Activated naive CD4-positive, alpha-beta T cell treated with anti-CD3 and anti-CD28 coated beads, Interleukin-2, amount 50 U/mL, for 72 hours (primary cell): ENCODE data around the gene IL17A. TPM values are rescaled to one million over a fixed set of nuclear protein-coding genes. Genes with fewer than 3 reads are reported as not detected.
A peak's percentile ranks its signal among the peaks of the same experiment; 100 is the strongest.

Experiments
- ATAC-seq, 2 donors: fragments of 150-1000 bp; cut with Tn5 transposase; 2 replicates each; pipeline ENCODE4 v1.10.0; 2021; ENCODE audit warnings: mild to moderate bottlenecking in 2 of 2, moderate library complexity in 2 of 2
- DNase-seq, 2 donors: peaks; one replicate each; pipeline ENCODE4 v3.0.0; 2021 to 2022; ENCODE audit warnings: low spot score in 2 of 2
- H3K27ac Mint-ChIP-seq, 2 donors: one replicate each; pipeline ENCODE4 v1.8.0; 2022; ENCODE audit warnings: mild to moderate bottlenecking in 2 of 2, mixed read lengths in 2 of 2
- H3K36me3 Mint-ChIP-seq, 2 donors: one replicate each; pipeline ENCODE4 v1.8.0; 2022; ENCODE audit warnings: mixed read lengths in 2 of 2
- H3K9me3 Mint-ChIP-seq, 2 donors: one replicate each; pipeline ENCODE4 v1.8.0; 2022; ENCODE audit warnings: mixed read lengths in 2 of 2
- total RNA-seq, 2 donors: library from RNA; stranded (reverse); gene quantifications; one replicate each; pipeline ENCODE4 v1.2.3, GENCODE V29; 2022

IL17A gene
- 1 to 10 TPM in 1 of 2 donors, under 1 TPM in 1; 0.14 to 1.3 TPM for total RNA-seq

DNA sequence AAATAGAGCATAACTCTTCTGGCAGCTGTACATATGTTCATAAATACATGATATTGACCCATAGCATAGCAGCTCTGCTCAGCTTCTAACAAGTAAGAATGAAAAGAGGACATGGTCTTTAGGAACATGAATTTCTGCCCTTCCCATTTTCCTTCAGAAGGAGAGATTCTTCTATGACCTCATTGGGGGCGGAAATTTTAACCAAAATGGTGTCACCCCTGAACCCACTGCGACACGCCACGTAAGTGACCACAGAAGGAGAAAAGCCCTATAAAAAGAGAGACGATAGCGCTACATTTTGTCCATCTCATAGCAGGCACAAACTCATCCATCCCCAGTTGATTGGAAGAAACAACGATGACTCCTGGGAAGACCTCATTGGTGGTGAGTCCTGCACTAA lies at the start of gene IL17A:
TSS of gene IL17A (plus strand) at position 301 of the 400 bp plus-strand sequence. CDS start at position 358, 57 bp downstream.
- Mint-ChIP-seq H3K9me3 (no peaks in the 10 kb centered on the region), H3K36me3 (peaks cover 0 to 4% of the 10 kb centered on the region in 2 donors), H3K27ac (no peak within 1 kb of the TSS)
- DNase-seq (no peak), ATAC-seq (no peak)

DNA sequence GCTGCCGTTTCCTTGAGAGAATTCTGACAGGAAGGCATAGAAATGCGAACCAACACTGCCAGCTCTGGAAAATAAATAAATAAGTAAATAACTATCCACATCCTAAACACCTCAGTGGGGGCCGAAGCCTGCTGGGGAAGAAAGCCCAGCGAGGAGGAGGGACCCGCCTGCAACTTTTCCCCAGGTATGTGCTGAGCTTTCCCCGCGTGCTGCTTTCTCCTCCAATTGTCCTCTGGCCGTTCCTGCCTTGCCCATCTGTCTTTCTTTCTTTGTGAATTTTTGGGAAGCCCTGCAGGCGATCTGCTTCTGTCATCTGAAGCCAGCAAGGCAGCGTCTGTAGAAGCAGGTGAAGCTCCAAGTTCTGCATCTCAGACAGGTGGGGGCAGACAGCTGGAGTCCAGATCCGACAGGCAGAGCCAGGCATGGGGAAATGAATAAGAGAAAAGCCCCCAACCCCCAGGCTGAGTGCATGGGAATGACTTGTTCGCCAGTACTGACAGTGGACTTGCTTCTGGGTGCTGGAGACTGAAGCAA lies 49.2 kb upstream of the IL17A start:
- ATAC-seq, result no peak
- H3K27ac Mint-ChIP-seq, result peak overlapping the region in 1 of 2 donors; percentile 40

DNA sequence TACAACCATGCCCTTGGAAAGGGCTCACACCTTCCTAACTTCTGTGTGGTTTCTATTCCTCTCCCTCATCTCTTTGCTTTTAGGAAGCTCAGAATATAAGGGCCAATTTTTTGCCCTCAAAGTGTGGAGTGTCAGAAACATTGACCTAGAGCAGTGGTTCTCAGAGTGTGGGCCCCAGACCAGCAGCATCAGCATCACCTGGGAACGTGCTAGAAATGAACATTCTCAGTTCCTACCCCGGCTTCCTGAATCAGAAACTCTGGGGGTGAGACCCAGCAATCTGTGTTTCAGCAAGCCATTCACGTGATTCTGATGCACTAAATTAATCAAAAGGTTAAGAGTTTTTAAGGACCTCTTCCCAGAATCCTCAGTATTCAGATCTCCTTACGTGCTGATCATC lies 47.9 kb upstream of the IL17A start:
- no peak overlapping the region for H3K27ac Mint-ChIP-seq
- no peak for ATAC-seq
- no peaks in the 10 kb centered on the region for H3K9me3 Mint-ChIP-seq
- no peak for DNase-seq
- no peaks in the 10 kb centered on the region for H3K36me3 Mint-ChIP-seq

More for the DNA sequence above, 49.2 kb upstream of the IL17A start:
- Mint-ChIP-seq H3K36me3 (no peaks in the 10 kb centered on the region), H3K9me3 (no peaks in the 10 kb centered on the region)
- DNase-seq, result no peak

DNA sequence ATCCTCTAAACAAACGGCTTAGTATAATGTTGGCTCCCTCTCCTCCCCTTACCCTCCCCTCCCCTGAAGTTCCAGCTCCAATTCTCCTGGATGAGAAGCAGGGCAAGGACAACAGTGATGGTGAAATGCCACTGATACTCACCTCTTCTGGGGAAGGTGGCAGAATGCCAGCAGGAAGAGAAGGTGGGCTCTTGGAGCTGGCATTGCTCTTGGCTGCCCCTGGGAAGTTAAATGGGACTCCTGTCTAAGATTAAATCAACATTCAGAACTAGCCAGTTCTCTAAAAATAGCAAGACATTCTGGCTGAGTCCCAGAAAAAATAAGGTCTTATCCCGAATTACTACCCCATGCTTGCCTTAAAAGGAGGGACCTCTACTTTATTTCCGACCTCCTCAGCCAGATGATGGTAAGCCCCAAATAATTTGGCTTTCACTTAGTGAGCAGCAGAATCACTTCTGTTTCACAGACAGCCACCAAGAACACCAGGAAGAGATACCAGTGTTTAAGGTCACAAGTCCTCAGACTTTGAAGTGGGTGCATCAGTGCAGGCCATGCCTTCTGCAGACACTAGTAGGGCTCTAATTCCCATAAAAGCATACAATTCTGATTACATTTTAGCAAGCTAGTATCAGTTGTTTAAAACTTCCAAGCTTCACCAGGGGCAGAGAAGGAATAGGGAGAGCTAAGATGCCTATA lies 46.0 kb upstream of the IL17A start:
- Mint-ChIP-seq H3K36me3 (no peaks in the 10 kb centered on the region), H3K27ac (no peak overlapping the region), H3K9me3 (no peaks in the 10 kb centered on the region)
- DNase-seq (no peak), ATAC-seq (no peak)

DNA sequence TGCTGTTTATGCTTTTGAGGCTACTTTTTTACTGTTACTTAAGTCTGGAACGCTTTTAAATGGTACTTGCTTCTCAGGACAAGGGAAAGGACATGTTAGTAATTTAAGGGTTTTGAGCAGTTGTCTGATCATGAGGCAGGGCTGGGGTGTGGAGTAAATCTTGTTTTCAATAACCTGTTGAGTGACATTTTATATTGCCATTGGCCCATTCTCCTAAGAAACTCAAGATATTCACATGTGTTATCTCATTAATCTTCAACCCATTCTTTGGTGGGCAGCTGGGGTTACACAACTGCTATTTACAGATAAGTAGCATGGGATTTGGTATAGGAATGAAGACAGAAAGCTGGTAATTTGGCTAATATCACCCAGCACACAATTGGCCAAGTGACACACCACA lies 44.6 kb upstream of the IL17A start:
- DNase-seq (no peak), ATAC-seq (no peak)
- no peaks in the 10 kb centered on the region for H3K9me3 Mint-ChIP-seq
- no peak overlapping the region for H3K27ac Mint-ChIP-seq
- H3K36me3 Mint-ChIP-seq, result no peaks in the 10 kb centered on the region

DNA sequence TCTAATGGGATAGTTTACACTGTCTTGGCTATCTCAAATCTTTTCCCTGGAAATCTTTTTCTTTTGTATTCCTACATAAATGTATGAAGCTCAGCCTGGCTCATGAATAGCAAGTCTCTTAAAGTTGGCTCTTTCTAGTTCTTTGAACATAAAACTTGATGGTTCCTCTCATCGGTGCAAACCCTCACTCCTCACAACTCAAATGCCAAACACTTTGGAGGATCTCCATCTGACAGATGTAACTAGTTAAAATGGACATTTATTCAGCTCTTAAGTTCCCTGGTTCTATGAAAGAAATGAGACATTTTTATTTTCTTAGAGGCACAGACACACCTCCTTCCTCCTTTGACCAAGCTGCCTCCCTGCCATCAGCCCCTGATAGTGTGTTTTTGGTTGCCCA lies 43.6 kb upstream of the IL17A start:
- ATAC-seq, result no peak
- H3K9me3 Mint-ChIP-seq, result no peaks in the 10 kb centered on the region
- H3K36me3 Mint-ChIP-seq, result no peaks in the 10 kb centered on the region
- DNase-seq, result no peak
- H3K27ac Mint-ChIP-seq, result no peak overlapping the region

DNA sequence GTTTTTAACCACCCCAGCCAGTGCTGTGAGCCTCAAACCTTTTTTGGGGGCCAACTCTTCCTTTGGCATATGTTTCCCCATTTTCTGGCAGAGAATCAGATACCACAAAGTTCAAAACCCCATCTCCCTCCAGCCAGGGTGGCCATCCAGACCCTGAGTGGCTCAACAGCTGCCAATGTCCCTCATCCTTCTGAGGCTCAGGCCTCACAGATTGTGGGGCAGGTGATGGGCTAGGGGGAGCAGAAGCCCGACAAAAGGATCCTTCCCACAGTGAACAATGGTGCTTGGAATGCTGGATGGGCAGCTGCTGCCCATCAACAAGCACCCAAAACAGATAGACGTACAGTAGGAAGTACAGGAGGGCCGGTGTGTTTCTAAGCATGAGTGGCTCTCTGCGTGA lies 42.6 kb upstream of the IL17A start:
- ATAC-seq, result no peak

DNA sequence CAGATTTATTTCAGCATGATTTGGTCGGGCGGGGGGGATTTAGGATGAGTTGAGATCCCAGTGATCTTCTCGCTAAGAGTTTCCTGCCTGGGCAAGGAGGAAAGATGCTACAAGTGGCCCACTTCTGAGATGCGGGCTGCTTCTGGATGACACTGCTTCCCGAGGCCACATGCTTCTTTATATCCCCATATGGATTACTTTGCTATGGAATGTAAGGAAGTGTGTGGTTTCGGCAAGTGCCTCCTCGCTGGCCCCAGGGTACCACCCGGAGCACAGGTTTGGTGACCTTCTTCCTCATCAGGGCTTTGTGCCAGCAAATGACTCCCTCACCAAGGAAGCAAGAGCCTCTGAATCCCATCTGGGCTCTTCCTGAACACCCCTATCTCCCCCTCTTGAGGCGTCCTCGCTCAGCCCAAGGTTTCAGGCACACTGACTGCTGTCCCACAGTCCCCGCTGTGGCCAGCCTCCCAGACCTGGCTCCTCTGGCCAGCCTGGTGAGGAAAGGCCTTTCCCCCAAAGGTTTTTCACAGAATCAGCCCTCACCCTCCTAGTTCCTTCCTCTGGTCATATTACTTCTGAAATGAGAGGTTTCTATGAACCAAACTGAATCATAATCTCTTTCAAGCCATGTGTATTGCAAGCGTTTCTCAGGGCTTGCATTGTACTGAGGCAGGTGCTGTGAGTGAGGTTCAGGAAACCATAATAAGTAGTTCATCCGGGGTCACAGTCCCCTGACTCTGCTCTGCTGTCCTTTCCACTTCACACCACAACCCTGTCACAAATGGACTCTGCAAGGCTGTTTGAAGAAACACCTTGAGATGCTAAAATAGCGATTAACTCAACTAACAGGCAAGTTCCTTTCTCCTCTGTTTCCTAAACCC lies 41.7 kb upstream of the IL17A start:
- no peaks in the 10 kb centered on the region for H3K36me3 Mint-ChIP-seq

More for the DNA sequence above, 42.6 kb upstream of the IL17A start:
- no peak for DNase-seq
- no peak overlapping the region for H3K27ac Mint-ChIP-seq
- no peaks in the 10 kb centered on the region for H3K36me3 Mint-ChIP-seq
- H3K9me3 Mint-ChIP-seq, result no peaks in the 10 kb centered on the region

DNA sequence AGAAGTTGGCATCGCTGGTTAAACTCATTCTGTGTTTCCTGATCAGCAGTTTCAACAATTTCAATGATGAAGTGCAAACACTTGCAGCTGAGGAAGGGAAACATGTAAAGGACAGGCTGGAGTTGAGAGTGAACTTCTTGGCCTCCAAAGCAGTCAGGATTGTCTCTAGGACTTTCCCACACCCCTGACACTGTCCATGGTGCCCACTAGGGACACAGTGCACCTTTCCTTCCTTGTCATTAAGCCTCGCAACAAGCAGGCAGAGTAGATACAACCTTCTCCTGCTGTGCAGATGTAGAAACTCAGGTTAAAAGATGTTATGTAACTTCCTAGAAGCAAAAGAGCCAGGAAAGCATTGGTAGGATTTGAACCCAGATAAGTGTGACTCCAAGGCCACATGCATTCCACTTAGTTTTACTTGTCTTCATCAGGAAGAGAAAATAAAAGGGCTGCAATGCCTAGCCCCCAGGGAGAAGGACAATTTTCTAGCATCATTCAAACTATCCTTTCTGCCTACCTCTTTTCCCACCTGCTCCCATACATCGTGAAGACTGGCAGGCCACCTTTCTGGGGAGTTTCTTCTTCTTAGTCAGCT lies 39.2 kb upstream of the IL17A start:
- no peaks in the 10 kb centered on the region for H3K36me3 Mint-ChIP-seq
- ATAC-seq, result no peak
- H3K9me3 Mint-ChIP-seq, result no peaks in the 10 kb centered on the region
- no peak for DNase-seq
- H3K27ac Mint-ChIP-seq, result no peak overlapping the region

More for the DNA sequence above, 41.7 kb upstream of the IL17A start:
- DNase-seq, result no peak
- Mint-ChIP-seq H3K27ac (no peak overlapping the region), H3K9me3 (no peaks in the 10 kb centered on the region)
- ATAC-seq, result peak; percentile 52 to 82

DNA sequence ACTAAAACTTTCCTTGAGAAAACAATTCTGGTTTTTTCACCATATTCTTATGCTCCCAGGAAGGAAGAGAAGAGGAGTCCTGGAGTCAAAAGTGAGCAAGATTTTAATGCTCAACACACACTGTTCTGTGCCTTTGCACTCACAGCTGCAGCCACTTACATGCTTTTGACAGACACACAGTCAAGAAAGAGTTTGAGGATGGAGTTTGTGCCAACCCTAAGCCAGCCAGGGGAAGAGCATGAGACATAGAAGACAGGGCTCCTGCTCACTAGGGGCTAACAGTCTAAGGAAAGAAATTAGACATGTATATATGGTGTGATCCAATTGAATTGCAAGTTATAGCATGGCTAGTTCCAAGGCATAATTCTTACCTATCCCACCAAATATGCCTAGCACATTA lies 37.1 kb upstream of the IL17A start:
- Mint-ChIP-seq H3K27ac (no peak overlapping the region), H3K9me3 (no peaks in the 10 kb centered on the region), H3K36me3 (no peaks in the 10 kb centered on the region)
- no peak for ATAC-seq
- DNase-seq, result no peak

DNA sequence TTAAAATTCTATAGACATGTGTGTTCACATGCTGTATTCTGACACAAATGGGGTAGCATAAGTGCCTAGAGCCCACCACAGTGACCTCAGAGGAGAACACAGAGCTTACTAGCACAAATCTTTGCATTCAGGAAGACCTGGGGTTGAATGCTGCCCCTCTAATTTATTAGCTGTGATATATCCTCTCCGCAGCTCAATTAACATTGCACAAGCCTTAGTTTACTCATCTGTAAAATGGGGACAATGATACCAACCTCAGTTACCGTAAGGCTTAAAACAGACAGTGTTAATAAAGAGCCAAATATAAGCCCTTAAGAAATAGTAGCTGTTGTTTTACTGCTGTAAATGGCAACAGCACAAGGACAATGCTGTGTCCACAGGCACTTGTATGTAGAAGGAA lies 36.2 kb upstream of the IL17A start:
- Mint-ChIP-seq H3K36me3 (no peaks in the 10 kb centered on the region), H3K27ac (no peak overlapping the region), H3K9me3 (no peaks in the 10 kb centered on the region)
- DNase-seq (no peak), ATAC-seq (no peak)

DNA sequence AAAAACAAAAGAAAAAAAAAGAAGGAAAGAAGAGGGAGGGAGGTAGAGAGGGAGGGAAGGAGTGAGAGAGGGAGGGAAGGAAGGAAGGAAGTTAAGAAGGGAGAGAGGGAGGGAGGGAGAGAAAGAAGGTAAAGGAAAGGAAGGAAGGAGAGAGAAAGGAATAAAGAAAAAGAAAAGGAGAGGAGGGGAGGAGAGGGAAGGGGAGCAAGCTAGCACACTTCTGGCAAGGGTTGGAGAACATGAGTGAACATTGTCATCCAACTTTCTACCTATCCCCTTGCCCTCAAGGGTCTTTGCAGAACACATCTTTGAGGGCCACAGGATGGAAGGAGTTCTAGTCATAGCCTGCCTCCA lies 34.1 kb upstream of the IL17A start:
- no peaks in the 10 kb centered on the region for H3K36me3 Mint-ChIP-seq
- DNase-seq (no peak), ATAC-seq (no peak)
- no peaks in the 10 kb centered on the region for H3K9me3 Mint-ChIP-seq
- peak overlapping the region in 1 of 2 donors; percentile 55 for H3K27ac Mint-ChIP-seq

DNA sequence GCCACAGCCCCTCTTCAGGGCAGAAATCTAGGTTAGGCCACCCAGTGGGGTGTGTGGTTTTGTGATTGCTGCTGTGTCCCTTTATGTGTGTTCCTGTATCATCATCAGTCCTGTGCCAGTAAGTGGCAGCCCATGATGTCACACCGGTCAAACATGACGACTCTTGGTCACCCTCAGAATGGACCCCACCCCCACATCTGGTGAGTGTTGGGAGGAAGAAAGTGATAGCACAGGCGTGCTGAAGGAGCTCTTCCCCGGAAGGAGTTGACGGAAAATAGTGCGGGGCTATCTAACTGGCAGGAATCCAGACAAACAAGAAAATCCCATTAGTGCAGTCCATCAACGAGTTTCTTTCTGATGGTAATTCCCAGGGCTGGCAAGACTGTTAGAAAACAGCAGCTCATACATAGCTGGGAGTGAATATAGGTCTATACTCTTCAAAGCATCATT lies 33.4 kb upstream of the IL17A start:
- H3K9me3 Mint-ChIP-seq, result no peaks in the 10 kb centered on the region
- H3K27ac Mint-ChIP-seq, result no peak overlapping the region
- DNase-seq (no peak), ATAC-seq (no peak)
- H3K36me3 Mint-ChIP-seq, result peaks cover 0 to 1% of the 10 kb centered on the region in 2 donors

DNA sequence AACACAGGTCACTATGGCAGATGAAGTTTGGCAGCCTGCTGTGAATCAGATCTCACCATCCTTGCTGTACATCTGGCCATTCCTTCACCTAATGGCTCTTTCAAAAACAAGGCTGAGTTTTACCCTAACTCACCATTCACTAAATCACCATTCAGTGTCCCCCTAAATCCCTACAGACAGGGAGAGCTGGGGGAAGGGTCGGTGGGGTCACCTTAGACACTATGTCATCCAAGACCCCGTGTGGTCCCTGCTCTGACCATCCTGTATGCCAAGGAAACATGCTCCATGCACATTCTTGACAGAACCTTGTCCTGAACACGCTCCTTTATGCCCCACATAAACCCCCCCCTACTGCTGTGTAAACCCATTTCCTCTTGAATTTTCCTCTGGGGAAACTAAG lies 31.8 kb upstream of the IL17A start:
- DNase-seq (no peak), ATAC-seq (no peak)
- H3K36me3 Mint-ChIP-seq, result peaks cover 0 to 15% of the 10 kb centered on the region in 2 donors
- no peak overlapping the region for H3K27ac Mint-ChIP-seq
- H3K9me3 Mint-ChIP-seq, result peaks cover 0 to 5% of the 10 kb centered on the region in 2 donors

DNA sequence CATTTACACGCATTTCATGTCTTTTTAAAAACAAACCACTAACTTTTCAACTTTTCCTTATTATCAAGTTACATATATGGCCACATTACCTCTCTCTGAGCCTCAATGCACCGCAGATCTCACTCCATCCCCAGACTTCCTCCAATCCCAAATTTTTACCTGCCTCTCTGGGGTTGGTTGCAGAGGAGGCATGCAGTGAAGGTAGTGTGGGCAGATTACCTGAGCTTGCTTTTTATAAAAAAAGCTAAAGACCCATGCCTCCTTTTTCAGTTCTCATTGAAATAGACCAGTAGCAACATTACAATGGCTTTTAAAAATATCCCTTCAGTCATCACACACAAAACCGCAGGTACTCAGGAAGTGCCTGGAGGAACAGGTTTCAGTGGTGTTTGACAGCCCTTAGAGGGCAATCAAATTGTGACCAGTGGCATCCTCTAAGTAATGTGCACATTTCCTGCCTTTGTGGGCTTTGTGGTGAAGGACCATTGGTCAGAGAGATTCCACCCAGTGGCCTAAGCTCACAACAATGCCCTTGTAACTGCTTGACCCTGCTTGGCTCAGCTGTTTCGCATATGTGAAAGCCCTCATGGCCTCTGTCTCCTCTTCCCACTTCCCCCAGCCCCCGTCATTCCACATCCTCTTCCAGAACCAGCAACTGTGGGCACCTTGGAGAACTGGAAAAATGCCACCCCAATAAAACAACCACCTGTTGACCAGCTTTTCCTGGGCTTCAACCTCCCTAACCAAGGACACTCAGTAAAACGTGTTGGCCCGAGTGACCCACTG lies 30.2 kb upstream of the IL17A start:
- Mint-ChIP-seq H3K9me3 (peaks cover 0 to 11% of the 10 kb centered on the region in 2 donors), H3K36me3 (peaks cover 0 to 27% of the 10 kb centered on the region in 2 donors), H3K27ac (peak overlapping the region in 1 of 2 donors; percentile 89)
- ATAC-seq (peak in 1 of 2 donors; percentile 36), DNase-seq (peak in 1 of 2 donors; percentile 68)

DNA sequence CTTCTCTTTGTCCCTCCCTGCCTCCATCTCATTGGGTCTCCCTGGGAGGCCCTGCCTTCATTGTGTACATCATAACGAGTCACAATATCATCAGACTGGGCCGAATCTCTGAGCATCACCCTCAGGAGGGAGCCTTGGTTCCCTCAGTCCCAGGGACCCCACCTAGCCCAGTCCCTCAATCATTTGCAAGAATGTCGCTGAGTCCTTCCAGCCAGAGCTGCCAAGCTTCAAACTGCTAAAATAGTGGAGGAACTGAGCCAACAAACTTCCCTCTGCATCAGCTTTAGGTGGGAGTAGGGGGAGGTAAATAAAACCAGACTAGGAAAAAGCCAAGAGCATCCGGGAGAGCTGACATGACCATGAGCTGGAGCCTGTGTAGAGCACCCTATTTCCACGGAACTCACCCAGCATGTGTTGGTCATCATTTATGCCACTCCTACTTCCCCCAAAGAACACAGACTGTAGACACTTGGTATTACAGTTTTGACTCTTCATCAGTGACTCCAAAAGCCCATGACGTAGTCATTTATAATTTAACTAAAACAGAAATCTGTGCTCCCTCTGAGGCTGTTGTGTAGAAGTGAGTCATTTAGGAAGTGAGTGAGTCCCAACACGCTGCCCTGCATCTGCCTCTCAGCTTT lies 28.8 kb upstream of the IL17A start:
- H3K9me3 Mint-ChIP-seq, result peaks cover 0 to 17% of the 10 kb centered on the region in 2 donors
- H3K36me3 Mint-ChIP-seq, result peaks cover 0 to 34% of the 10 kb centered on the region in 2 donors
- ATAC-seq (peak; percentile 77 to 79), DNase-seq (peak; percentile 35 to 60)
- H3K27ac Mint-ChIP-seq, result peak overlapping the region; percentile 89 to 94
